Uterus (tissue), 4 donors: Measurements from ENCODE around the gene RGS6. TPM values are rescaled to one million over a fixed set of nuclear protein-coding genes. Genes with fewer than 3 reads are reported as not detected.

Experiments used
- DNase-seq, 2 donors: peaks; one replicate each; pipeline ENCODE4 v3.0.0-alpha.2; 2019 to 2020
- H3K27ac ChIP-seq, 2 donors: fragments of 200-600 bp; sonication (generic); 1 replicate in 1 of 2; 2 replicates in 1 of 2; pipeline ENCODE4 v1.5.1; 2016 to 2018
- H3K27me3 ChIP-seq, 2 donors: fragments of 200-600 bp; sonication (generic); one replicate each; pipeline ENCODE4 v1.5.1; 2018 to 2019; ENCODE audit warnings: control low read depth in 1 of 2
- H3K36me3 ChIP-seq, 2 donors: fragments of 200-600 bp; sonication (generic); one replicate each; pipeline ENCODE4 v1.5.1; 2019; ENCODE audit warnings: control low read depth in 1 of 2
- H3K4me1 ChIP-seq, 2 donors: fragments of 200-600 bp; sonication (generic); one replicate each; pipeline ENCODE4 v1.5.1; 2018 to 2019; ENCODE audit warnings: control low read depth in 1 of 2
- H3K4me3 ChIP-seq, 2 donors: fragments of 200-600 bp; sonication (generic); 1 replicate in 1 of 2; 2 replicates in 1 of 2; pipeline ENCODE4 v1.5.1; 2018 to 2019; ENCODE audit warnings: mild to moderate bottlenecking in 1 of 2
- H3K9me3 ChIP-seq, 2 donors: fragments of 200-600 bp; sonication (generic); one replicate each; pipeline ENCODE4 v1.5.1; 2019; ENCODE audit warnings: control low read depth in 1 of 2
- POLR2A ChIP-seq, 2 donors: fragments of 450-650 bp; IDR thresholded peaks; one replicate each; pipeline ENCODE4 v1.6.1; 2016; ENCODE audit warnings: antibody characterized with exemption in 2 of 2, mild to moderate bottlenecking in 1 of 2, moderate library complexity in 1 of 2
- intact Hi-C: fragments of 100-400 bp; cut with DNase I; formaldehyde crosslinking; loops from one replicate; pipeline ENCODE4 v1.15.1; 2023; ENCODE audit warnings: low total_unique reads
- total RNA-seq, 4 donors: library from RNA; depleted of rRNA in 3 of 4; stranded (reverse); fragments of >200 nt in 3 of 4; gene quantifications; one replicate each; pipeline versions ENCODE4 v1.1.0 to v1.2.4, GENCODE V29; 2014 to 2023
- TF ChIP-seq, protein P1 (sequence below), 4 experiments: fragments of 200-600 bp in 2 of 4; fragments of 450-650 bp in 2 of 4; sonication (generic) in 2 of 4; IDR thresholded peaks; one replicate each; pipeline ENCODE4 v1.5.1; 2016 to 2019; ENCODE audit warnings: antibody characterized with exemption in 4 of 4, mild to moderate bottlenecking in 2 of 4, moderate library complexity in 1 of 4
- donor health status: DM: yes; HTN: yes; CAD: no.

RGS6 gene
- total RNA-seq, 4 donors from 2014 or later = 1.0 to 7.4 (median 6.2) TPM; not detected in 1

DNA sequence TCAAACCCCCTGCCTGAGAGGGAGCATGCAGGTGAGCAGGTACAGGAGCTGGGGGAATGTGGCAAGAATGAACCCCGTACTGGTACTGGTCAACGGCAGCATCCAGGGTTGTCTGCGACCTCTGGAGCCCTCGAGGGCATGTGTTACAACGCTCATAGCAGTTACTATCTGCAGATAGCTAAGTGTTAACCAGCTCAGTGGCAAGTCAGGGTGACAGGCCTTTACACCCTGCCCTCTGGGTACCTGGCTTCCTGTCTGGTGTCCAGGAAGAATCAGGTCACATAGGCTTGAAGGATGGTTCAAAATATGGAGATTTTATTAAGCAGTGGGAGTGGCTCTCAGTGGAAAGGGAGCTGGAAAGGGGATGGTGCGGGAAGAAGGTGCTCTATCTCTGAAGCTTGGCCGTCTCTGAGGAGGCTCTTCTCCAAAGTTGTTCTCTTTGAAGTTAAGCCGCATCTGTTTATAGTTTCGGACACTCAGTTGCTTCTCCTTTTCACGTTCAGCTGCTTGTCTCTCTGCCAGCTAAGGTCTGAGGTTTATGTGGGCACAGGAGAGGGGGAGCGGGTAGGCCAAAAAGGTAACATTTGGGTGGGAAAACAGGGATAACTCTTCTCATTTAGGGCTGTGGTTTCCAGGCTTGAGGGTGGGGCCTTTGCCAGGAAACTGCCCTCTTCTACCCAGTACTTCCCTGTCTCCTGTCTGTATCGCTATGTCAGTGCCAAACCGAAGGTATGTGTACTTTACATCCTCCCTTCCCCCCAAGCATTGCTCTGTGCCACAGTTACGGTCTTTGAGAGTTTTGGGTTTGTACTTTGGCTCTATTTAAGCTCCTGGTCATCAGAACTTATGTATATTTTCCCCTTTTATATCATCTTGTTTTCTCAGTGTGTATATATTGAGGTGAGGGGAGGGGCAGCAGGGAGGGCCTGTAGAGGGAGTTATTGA is 305.8 kb downstream of the RGS6 start:
- Histone ChIP-seq H3K27ac (no peak overlapping the region), H3K4me1 (no peaks in the 10 kb centered on the region), H3K27me3 (no peaks in the 10 kb centered on the region), H3K4me3 (no peak overlapping the region), H3K9me3 (no peaks in the 10 kb centered on the region), H3K36me3 (no peaks in the 10 kb centered on the region)
- intact Hi-C loops = no loop called here
- no peak for TF ChIP-seq POLR2A (IDR thresholded peaks at IDR 0.05)
- TF ChIP-seq, protein P1, sequence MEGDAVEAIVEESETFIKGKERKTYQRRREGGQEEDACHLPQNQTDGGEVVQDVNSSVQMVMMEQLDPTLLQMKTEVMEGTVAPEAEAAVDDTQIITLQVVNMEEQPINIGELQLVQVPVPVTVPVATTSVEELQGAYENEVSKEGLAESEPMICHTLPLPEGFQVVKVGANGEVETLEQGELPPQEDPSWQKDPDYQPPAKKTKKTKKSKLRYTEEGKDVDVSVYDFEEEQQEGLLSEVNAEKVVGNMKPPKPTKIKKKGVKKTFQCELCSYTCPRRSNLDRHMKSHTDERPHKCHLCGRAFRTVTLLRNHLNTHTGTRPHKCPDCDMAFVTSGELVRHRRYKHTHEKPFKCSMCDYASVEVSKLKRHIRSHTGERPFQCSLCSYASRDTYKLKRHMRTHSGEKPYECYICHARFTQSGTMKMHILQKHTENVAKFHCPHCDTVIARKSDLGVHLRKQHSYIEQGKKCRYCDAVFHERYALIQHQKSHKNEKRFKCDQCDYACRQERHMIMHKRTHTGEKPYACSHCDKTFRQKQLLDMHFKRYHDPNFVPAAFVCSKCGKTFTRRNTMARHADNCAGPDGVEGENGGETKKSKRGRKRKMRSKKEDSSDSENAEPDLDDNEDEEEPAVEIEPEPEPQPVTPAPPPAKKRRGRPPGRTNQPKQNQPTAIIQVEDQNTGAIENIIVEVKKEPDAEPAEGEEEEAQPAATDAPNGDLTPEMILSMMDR (IDR thresholded peaks at IDR 0.05) = no peak
- no peak for DNase-seq

DNA sequence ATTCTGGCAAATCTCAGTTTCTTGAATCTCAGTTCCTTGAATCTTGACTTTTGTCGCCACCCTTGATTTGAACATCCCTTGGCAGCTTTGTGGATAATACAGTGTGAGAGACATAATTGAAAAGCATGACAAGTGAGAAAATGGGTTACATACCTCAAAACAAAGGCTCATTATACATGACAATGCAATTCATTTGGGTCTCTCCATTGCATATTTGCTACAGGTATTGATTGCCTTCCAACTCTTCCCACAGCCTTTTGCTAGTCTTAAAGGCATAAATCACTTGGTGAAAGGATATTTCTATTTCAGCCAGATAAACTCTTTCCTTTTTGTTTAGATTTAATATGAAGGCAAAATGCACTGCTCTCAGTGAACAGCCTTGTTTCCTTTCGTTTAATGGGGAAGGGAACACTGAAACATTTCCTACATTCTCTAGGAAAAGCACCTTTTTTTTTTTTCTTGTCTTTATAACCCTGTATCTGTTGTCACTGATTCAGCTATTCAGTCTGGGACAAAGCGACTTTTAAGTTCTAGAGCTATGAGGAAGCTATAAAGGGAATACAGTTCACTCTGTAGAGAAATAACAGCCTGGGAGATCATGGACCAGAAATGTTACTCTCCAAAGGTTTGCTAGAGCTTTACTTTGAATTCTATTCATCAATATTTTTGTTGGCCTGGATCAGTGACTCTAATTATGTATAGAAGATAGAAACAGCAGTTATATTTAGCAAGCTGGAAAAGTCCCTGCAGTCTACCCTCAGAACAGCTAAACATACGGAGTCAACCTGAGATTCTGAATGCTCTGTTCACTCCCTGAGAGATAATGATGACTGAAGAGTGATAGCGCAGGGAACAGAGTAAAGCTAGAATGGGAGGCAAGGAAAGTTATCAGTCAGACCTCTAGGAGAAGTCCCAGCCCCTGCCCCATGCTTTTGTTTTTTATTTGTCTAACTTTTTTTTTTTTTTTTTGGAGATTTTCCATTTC is 311.4 kb downstream of the RGS6 start:
- no peaks in the 10 kb centered on the region for H3K27me3 ChIP-seq
- no peaks in the 10 kb centered on the region for H3K36me3 ChIP-seq
- H3K4me3 ChIP-seq = no peak overlapping the region
- no peaks in the 10 kb centered on the region for H3K4me1 ChIP-seq
- intact Hi-C loops = no loop called here
- no peak for DNase-seq
- no peak overlapping the region for H3K27ac ChIP-seq
- H3K9me3 ChIP-seq = no peaks in the 10 kb centered on the region
- TF ChIP-seq, protein P1 (IDR thresholded peaks at IDR 0.05) = no peak

DNA sequence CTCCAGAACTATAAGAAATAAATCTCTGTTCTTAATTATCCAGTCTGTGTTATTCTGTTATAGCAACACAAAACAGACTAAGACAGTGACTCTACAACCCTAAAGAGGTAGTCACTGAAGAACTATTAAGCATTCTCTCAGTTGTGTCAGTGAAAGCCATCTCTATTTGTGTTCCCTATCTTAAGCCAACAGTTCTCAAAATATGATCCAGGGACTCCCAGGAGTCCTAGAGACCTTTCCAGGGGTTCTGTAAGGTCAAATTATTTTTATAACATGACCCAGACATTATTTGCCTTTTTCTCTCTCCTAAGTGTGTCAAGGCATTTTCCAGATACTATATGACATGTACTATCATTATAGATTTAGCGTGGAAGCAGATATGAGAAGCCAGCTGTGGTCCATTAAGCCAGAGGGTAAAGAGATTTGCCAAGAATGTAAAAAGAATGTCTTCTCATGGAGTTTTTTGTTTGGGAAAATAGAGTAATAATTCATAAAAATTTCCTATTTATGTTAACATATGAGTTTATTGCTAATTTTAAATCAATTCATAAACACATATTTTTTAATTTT is 315.8 kb downstream of the RGS6 start:
- no peaks in the 10 kb centered on the region for H3K36me3 ChIP-seq
- H3K4me3 ChIP-seq = no peak overlapping the region
- H3K27ac ChIP-seq = no peak overlapping the region
- no peak for TF ChIP-seq POLR2A (IDR thresholded peaks at IDR 0.05)
- TF ChIP-seq, protein P1 (IDR thresholded peaks at IDR 0.05) = no peak
- H3K27me3 ChIP-seq = no peaks in the 10 kb centered on the region
- intact Hi-C loops = no loop called here
- DNase-seq = no peak
- H3K4me1 ChIP-seq = no peaks in the 10 kb centered on the region
- no peaks in the 10 kb centered on the region for H3K9me3 ChIP-seq

DNA sequence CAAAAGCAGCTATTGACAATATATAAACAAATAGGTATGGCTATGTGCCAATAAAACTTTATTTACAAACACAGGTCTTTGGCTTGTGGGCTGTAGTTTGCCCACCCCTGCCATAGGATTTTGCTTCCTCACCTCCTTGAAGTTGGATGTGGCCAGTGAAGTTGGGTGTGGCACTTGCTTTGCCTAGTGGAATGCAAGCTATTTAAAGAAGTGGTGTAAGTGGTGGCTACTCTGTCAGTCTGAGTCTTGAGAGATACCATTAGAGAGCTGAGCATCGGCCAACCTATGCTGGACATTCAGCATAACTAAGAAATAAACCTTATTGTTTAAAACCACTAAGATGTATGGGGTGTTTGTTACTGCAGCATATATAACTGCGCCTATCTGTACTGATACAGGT is 321.3 kb downstream of the RGS6 start:
- Histone ChIP-seq H3K36me3 (no peaks in the 10 kb centered on the region), H3K27me3 (no peaks in the 10 kb centered on the region), H3K4me1 (no peaks in the 10 kb centered on the region), H3K9me3 (no peaks in the 10 kb centered on the region), H3K4me3 (no peak overlapping the region), H3K27ac (no peak overlapping the region)
- TF ChIP-seq, protein P1 (IDR thresholded peaks at IDR 0.05) = no peak
- TF ChIP-seq POLR2A (IDR thresholded peaks at IDR 0.05) = no peak
- no peak for DNase-seq
- intact Hi-C loops = no loop called here
